Thyroid gland (tissue), 4 donors: ENCODE data around the gene SH2D2A.

Experiments used
- CTCF ChIP-seq, 6 experiments: fragments of 200-600 bp in 3 of 6; fragments of 450-650 bp in 3 of 6; sonication (generic) in 3 of 6; IDR thresholded peaks; one replicate each; pipeline ENCODE4 v1.5.1; 2016 to 2019; ENCODE audit warnings: antibody characterized with exemption in 6 of 6, mild to moderate bottlenecking in 2 of 6, inconsistent platforms in 1 of 6, moderate library complexity in 1 of 6
- POLR2A ChIP-seq, 2 donors: fragments of 450-650 bp; IDR thresholded peaks; one replicate each; pipeline ENCODE4 v1.6.1; 2017; ENCODE audit warnings: antibody characterized with exemption in 2 of 2, mild to moderate bottlenecking in 2 of 2, moderate library complexity in 1 of 2

- no peak for TF ChIP-seq POLR2A (IDR thresholded peaks at IDR 0.05)
- TF ChIP-seq CTCF (IDR thresholded peaks at IDR 0.05), result no peak
Observed at GRCh38 chr1:156857532-156857931, 40.9 kb upstream of the SH2D2A start.
